GM18909 (cell line): ENCODE results near the gene PCDH8.
A peak's percentile ranks its signal among the peaks of the same experiment; 100 is the strongest.

Experiments
- ATAC-seq: cut with Tn5 transposase; IDR thresholded peaks from one replicate; pipeline ENCODE4 v1.9.1; 2021; ENCODE audit warnings: mild to moderate bottlenecking; ENCODE audit not compliant: unreplicated experiment, poor library complexity

Gene PCDH8

GRCh38 chr13:52851137-52851962 is 2.9 kb upstream of the PCDH8 start:
- peak; percentile 87 for ATAC-seq

- ATAC-seq = peak; percentile 55
These were observed 2.1 kb upstream of the PCDH8 start for GRCh38 chr13:52850396-52851136.

GRCh38 chr13:52850072-52850395 is 1.6 kb upstream of the PCDH8 start:
- ATAC-seq = no peak

GRCh38 chr13:52849291-52850071 is 1.0 kb upstream of the PCDH8 start:
- no peak for ATAC-seq

- ATAC-seq = no peak
These were observed 583 bp downstream of the PCDH8 start for GRCh38 chr13:52847682-52848432.

GRCh38 chr13:52847322-52847681 is 1.1 kb downstream of the PCDH8 start:
- ATAC-seq = no peak

- no peak for ATAC-seq
These were observed 1.7 kb downstream of the PCDH8 start for GRCh38 chr13:52846567-52847321.

- ATAC-seq = no peak
These were observed 2.5 kb downstream of the PCDH8 start for GRCh38 chr13:52845766-52846566.

- ATAC-seq = no peak
These were observed 3.1 kb downstream of the PCDH8 start for GRCh38 chr13:52845334-52845761.

- no peak for ATAC-seq
These were observed 3.6 kb downstream of the PCDH8 start for GRCh38 chr13:52844836-52845235.

GRCh38 chr13:52842441-52842840 is 6.0 kb downstream of the PCDH8 start:
- ATAC-seq = no peak

- ATAC-seq = no peak
These were observed 8.4 kb downstream of the PCDH8 start for GRCh38 chr13:52840066-52840465.

- no peak for ATAC-seq
These were observed 9.9 kb downstream of the PCDH8 start for GRCh38 chr13:52838433-52839107.

GRCh38 chr13:52837850-52838249 is 10.6 kb downstream of the PCDH8 start:
- ATAC-seq = no peak

GRCh38 chr13:52835071-52835839 is 13.2 kb downstream of the PCDH8 start:
- ATAC-seq = no peak

- no peak for ATAC-seq
These were observed 15.1 kb downstream of the PCDH8 start for GRCh38 chr13:52833296-52833875.

GRCh38 chr13:52832313-52832712 is 16.1 kb downstream of the PCDH8 start:
- ATAC-seq = no peak
